Rectal smooth muscle tissue (tissue), 1 donor: ENCODE results near the gene HOXD9.

Experiments used
- H3K27ac ChIP-seq: one replicate; pipeline ENCODE4 v1.7.0; 2013; ENCODE audit warnings: low read depth, low read length, inconsistent platforms
- H3K27me3 ChIP-seq: one replicate; pipeline ENCODE4 v1.7.0; 2013; ENCODE audit warnings: low read length; ENCODE audit not compliant: control insufficient read depth, insufficient read depth
- H3K36me3 ChIP-seq: one replicate; pipeline ENCODE4 v1.7.0; 2013; ENCODE audit warnings: low read length; ENCODE audit not compliant: control insufficient read depth, insufficient read depth
- H3K4me1 ChIP-seq: one replicate; pipeline ENCODE4 v1.7.0; 2013; ENCODE audit warnings: low read length; ENCODE audit not compliant: control insufficient read depth, insufficient read depth
- H3K4me3 ChIP-seq: one replicate; pipeline ENCODE4 v1.7.0; 2013; ENCODE audit warnings: low read length
- H3K9ac ChIP-seq: one replicate; pipeline ENCODE4 v1.7.0; 2013; ENCODE audit warnings: low read length

Gene HOXD9

DNA sequence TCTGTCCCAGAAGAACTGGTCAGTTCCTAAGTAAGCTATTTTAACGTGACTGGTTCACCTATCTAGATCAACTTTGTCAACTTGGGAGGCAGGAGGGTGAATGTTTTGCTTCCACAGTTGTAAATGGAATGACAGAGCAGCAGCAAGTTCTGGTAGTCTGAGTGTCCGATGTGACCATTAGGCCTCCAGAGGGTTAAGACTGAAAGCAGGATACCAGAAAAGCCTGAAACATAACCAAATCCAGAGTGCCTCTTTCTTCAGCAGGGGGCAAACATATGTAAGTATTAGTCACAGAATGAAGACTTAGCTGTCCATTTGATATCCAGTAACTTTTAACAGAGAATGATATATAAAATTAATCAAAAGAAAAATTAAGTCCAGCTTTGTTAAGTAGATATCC lies 43.8 kb downstream of the HOXD9 start:
- Histone ChIP-seq H3K36me3 (no peaks in the 10 kb centered on the region), H3K4me3 (no peak overlapping the region), H3K27me3 (peaks cover 20% of the 10 kb centered on the region), H3K9ac (no peak overlapping the region), H3K27ac (no peak overlapping the region), H3K4me1 (no peaks in the 10 kb centered on the region)

DNA sequence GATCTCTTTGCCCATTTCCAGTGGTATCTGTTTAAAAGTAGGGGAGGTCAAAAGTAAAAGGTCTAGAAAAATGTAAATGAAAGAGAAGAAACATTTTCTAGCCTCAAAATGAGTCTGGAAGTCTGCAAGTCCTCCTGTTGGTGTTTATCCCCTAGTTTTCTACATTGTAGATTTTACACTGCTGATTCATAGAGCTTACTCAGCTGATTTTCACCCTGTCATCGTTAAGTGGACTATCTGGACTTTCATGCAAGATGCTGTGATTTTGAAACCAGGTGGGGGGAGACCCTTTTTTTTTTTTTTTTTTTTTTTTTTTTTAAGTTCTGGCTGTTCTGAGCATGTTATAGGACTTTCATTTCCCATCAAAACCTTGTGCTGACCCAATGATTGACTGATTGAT lies 44.9 kb downstream of the HOXD9 start:
- Histone ChIP-seq H3K4me3 (no peak overlapping the region), H3K27me3 (peaks cover 18% of the 10 kb centered on the region), H3K27ac (no peak overlapping the region), H3K4me1 (no peaks in the 10 kb centered on the region), H3K36me3 (no peaks in the 10 kb centered on the region), H3K9ac (no peak overlapping the region)

DNA sequence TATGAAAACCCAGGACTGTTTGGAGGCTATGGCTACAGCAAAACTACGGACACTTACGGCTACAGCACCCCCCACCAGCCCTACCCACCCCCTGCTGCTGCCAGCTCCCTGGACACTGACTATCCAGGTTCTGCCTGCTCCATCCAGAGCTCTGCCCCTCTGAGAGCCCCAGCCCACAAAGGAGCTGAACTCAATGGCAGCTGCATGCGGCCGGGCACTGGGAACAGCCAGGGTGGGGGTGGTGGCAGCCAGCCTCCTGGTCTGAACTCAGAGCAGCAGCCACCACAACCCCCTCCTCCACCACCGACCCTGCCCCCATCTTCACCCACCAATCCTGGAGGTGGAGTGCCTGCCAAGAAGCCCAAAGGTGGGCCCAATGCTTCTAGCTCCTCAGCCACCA lies 46.7 kb downstream of the HOXD9 start:
- Histone ChIP-seq H3K4me3 (no peak overlapping the region), H3K27me3 (peaks cover 14% of the 10 kb centered on the region), H3K4me1 (no peaks in the 10 kb centered on the region), H3K27ac (no peak overlapping the region), H3K36me3 (no peaks in the 10 kb centered on the region), H3K9ac (no peak overlapping the region)

DNA sequence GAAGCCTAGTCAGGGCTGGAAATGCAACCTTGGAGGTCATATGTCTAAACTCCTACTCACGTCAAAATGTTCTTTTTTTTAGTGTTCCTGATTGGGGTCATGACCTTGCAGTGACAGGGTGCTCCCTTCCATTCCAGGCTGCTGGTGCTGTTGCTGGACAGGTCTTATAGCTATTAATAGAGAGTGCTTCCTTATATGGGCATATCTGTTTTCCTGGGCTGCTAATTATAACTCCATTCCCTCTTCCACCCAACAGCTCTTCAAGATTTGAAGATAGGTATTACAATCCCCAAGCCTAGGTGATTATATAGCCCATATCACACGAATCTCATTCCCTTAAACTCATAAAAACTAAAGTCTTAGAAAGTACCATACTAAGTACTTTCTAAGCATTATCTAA lies 47.2 kb downstream of the HOXD9 start:
- Histone ChIP-seq H3K36me3 (no peaks in the 10 kb centered on the region), H3K27ac (no peak overlapping the region), H3K4me3 (no peak overlapping the region), H3K27me3 (peaks cover 13% of the 10 kb centered on the region), H3K4me1 (no peaks in the 10 kb centered on the region), H3K9ac (no peak overlapping the region)

DNA sequence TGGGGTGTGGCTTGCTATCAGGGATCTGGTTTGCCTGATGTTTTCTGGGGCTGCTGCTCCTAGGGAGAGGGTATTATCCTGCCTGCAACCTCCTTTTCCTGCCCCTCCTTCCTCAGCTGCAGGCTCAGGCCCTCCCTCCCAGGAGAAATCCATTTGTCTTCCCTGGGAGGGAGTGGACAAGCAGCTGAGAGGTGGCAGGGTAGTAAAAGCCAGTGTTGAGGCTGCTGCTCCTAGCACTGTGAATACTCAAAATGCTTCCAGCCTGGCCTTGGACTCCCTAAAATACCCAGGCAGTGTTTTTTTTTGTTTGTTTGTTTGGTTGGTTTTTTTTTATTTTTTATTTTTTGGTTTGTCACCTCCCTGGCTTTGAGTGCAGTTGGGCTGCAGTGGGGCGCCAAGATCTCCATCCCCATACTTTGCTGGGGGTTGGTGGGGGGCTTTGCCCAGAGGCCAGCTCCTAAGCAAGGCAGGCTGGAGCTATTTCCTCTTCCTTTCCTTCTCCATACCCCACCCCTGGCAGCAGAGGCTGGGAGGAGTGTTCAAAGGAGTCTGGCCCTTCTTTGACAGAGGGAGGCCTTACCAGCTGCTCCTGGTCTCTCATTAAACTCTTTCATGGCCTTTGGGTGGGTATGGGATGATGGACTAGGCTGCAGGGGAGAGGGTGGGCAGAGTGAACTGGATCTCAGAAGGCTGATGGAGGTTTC lies 48.2 kb downstream of the HOXD9 start:
- no peak overlapping the region for H3K4me3 ChIP-seq
- H3K9ac ChIP-seq = no peak overlapping the region
- H3K36me3 ChIP-seq = no peaks in the 10 kb centered on the region
- peaks cover 14% of the 10 kb centered on the region for H3K27me3 ChIP-seq
- no peak overlapping the region for H3K27ac ChIP-seq
- H3K4me1 ChIP-seq = no peaks in the 10 kb centered on the region

DNA sequence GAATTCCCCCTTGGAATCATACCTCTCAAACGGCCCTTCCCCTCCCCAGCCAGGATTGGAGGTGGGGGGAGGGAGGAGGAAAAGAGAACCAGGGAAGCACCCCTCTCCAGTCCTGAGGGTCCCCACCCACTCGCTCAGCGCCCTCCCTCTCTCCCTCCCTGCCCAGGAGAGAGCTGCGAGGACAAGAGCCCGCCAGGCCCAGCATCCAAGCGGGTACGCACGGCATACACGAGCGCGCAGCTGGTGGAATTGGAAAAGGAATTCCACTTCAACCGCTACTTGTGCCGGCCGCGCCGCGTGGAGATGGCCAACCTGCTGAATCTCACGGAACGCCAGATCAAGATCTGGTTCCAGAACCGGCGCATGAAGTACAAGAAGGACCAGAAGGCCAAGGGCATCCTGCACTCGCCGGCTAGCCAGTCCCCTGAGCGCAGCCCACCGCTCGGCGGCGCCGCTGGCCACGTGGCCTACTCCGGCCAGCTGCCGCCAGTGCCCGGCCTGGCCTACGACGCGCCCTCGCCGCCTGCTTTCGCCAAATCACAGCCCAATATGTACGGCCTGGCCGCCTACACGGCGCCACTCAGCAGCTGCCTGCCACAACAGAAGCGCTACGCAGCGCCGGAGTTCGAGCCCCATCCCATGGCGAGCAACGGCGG lies 49.0 kb downstream of the HOXD9 start:
- no peak overlapping the region for H3K9ac ChIP-seq

DNA sequence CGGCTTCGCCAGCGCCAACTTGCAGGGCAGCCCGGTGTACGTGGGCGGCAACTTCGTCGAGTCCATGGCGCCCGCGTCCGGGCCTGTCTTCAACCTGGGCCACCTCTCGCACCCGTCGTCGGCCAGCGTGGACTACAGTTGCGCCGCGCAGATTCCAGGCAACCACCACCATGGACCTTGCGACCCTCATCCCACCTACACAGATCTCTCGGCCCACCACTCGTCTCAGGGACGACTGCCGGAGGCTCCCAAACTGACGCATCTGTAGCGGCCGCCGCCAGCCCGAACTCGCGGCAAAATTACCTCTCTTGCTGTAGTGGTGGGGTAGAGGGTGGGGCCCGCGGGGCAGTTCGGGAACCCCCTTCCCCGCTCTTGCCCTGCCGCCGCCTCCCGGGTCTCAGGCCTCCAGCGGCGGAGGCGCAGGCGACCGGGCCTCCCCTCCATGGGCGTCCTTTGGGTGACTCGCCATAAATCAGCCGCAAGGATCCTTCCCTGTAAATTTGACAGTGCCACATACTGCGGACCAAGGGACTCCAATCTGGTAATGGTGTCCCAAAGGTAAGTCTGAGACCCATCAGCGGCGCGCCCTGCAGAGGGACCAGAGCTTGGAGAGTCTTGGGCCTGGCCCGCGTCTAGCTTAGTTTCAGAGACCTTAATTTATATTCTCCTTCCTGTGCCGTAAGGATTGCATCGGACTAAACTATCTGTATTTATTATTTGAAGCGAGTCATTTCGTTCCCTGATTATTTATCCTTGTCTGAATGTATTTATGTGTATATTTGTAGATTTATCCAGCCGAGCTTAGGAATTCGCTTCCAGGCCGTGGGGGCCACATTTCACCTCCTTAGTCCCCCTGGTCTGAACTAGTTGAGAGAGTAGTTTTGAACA lies 49.7 kb downstream of the HOXD9 start:
- H3K27ac ChIP-seq = no peak overlapping the region

More for the DNA sequence above, 49.0 kb downstream of the HOXD9 start:
- Histone ChIP-seq H3K27ac (no peak overlapping the region), H3K4me1 (no peaks in the 10 kb centered on the region), H3K27me3 (peaks cover 12% of the 10 kb centered on the region), H3K36me3 (no peaks in the 10 kb centered on the region), H3K4me3 (no peak overlapping the region)

DNA sequence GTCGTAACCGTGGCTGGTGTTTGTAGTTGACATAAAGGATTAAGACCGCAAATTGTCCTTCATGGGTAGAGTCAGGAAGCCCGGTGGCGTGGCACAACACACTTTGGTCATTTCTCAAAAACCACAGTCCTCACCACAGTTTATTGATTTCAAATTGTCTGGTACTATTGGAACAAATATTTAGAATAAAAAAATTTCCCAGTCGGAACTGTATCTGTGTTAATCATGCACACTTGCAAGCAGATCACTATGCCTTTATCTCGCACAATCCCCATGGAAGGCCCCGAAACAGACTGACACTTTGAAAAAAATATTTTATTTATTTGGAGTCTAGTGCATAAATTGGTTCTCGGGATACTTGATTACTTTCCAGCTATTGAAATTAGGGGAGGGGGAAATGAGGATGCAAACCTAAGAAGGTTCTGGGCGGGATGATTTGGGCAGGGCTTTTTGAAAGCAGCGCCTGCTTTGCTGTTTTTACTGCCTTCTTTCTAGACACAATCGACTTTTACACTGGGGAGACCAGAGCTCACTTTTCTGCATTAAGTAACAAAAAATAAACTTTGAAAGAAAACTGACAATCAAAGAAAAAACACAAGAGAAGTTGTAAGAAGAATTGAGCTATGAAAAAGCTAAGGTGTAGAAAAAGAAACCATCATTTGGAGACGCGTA lies 50.5 kb downstream of the HOXD9 start:
- Histone ChIP-seq H3K27me3 (peaks cover 12% of the 10 kb centered on the region), H3K36me3 (no peaks in the 10 kb centered on the region), H3K9ac (no peak overlapping the region), H3K4me1 (no peaks in the 10 kb centered on the region), H3K27ac (no peak overlapping the region), H3K4me3 (no peak overlapping the region)

More for the DNA sequence above, 49.7 kb downstream of the HOXD9 start:
- H3K4me1 ChIP-seq = no peaks in the 10 kb centered on the region
- H3K27me3 ChIP-seq = peaks cover 12% of the 10 kb centered on the region
- no peaks in the 10 kb centered on the region for H3K36me3 ChIP-seq
- H3K4me3 ChIP-seq = no peak overlapping the region
- H3K9ac ChIP-seq = no peak overlapping the region

DNA sequence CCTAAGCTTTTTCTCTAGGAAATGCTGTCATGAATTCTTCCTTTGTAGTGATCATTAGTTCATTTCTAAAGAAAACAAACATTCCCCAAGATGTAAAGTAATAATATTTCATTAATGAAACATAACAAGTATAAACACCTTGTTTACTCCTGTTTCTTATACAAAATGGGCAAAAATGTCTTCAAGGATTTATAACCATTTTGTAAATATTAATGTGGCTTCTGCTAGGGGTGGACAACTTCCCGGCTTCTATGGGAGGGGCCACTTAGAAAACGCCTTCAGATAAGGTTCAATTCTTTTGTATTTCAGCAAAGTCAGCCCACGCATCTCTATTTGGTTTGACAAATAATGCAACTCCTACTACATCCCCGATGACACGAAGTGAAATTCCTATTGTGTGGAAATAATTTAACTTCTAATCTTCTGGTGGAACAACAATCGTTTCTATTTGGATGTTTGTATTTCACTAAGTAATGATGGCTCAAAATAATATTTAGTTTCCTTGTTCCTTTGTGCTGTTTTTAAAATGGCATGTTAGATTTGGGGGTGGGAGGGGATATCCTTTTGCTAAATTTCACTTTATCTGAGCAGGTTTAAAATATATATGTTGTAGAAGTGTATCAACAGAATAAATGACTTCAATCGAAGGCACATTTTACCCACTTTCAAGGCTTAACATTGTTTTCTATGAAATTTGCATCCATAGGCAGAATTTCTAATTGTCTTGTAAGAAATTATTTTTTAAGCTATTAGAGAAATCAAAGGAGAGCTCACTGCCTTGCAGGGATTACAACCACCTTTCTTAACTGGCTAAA lies 51.3 kb downstream of the HOXD9 start:
- peaks cover 12% of the 10 kb centered on the region for H3K27me3 ChIP-seq
- H3K9ac ChIP-seq = no peak overlapping the region
- H3K36me3 ChIP-seq = no peaks in the 10 kb centered on the region
- no peak overlapping the region for H3K4me3 ChIP-seq
- no peak overlapping the region for H3K27ac ChIP-seq
- no peaks in the 10 kb centered on the region for H3K4me1 ChIP-seq

DNA sequence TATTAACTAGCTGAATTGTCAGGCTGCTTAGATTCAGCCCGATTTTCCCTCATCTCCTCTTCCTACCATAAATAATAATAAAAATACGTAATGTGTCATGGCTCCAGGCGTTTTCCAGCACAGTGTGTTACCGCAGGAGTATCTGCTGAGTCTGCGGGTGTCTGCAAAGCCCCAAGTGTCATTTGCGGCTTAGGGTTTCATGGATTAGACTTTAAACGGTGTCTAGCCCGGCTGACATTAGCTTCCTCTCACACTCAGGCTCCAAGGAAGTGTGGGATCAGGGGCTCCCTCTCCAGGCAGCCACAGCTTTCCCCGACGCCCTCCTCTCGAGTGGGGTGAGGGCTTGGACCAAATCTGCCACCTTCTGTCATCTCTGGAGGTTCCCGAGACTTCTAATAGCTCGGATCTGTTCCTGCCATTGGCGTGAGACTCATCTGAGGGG lies 51.9 kb downstream of the HOXD9 start:
- Histone ChIP-seq H3K4me3 (no peak overlapping the region), H3K4me1 (no peaks in the 10 kb centered on the region), H3K36me3 (no peaks in the 10 kb centered on the region), H3K9ac (no peak overlapping the region), H3K27ac (no peak overlapping the region), H3K27me3 (peaks cover 12% of the 10 kb centered on the region)
